SK-N-SH treated with all-trans-retinoic acid at 6 μM for 48 hours (cell line): Measurements from ENCODE around the gene TEKT3.

Experiments used
- ATAC-seq: fragments of 200-7000 bp; cut with Tn5 transposase; 3 replicates; pipeline ENCODE4 v1.9.1; 2020; ENCODE audit warnings: mild to moderate bottlenecking, moderate library complexity
- ARNTL ChIP-seq: fragments of 450-650 bp; formaldehyde crosslinking; IDR thresholded peaks from 2 replicates; pipeline ENCODE4 v1.5.0; 2020; ENCODE audit warnings: low read depth, mild to moderate bottlenecking, moderate library complexity, borderline replicate concordance
- BACH2 ChIP-seq: fragments of 250-450 bp; sonication (Bioruptor Pico); IDR thresholded peaks from 2 replicates; pipeline ENCODE4 v1.9.0; 2021; ENCODE audit warnings: mild to moderate bottlenecking, borderline replicate concordance
- CREB5 ChIP-seq: fragments of 250-450 bp; sonication (Bioruptor Pico); IDR thresholded peaks from 2 replicates; pipeline ENCODE4 v1.5.1; 2020; ENCODE audit warnings: low read depth, mild to moderate bottlenecking, moderate library complexity
- CSDC2 ChIP-seq: fragments of 250-450 bp; sonication (Bioruptor Pico); IDR thresholded peaks from 2 replicates; pipeline ENCODE4 v1.5.0; 2020; ENCODE audit warnings: mild to moderate bottlenecking, moderate library complexity
- CSRNP3 ChIP-seq: fragments of 250-450 bp; sonication (Bioruptor Pico); IDR thresholded peaks from 2 replicates; pipeline ENCODE4 v1.5.1; 2021; ENCODE audit warnings: mild to moderate bottlenecking, moderate library complexity
- ESRRG ChIP-seq: fragments of 250-450 bp; sonication (Bioruptor Pico); IDR thresholded peaks from 2 replicates; pipeline ENCODE4 v1.6.1; 2021; ENCODE audit warnings: mild to moderate bottlenecking
- GLIS3 ChIP-seq: fragments of 250-450 bp; sonication (Bioruptor Pico); IDR thresholded peaks from 2 replicates; pipeline ENCODE4 v1.5.0; 2020; ENCODE audit warnings: mild to moderate bottlenecking, moderate library complexity
- ISL1 ChIP-seq: fragments of 250-450 bp; sonication (Bioruptor Pico); IDR thresholded peaks from 2 replicates; pipeline ENCODE4 v2.1.2; 2022; ENCODE audit warnings: mild to moderate bottlenecking, moderate library complexity
- OSR1 ChIP-seq: fragments of 250-450 bp; sonication (Bioruptor Pico); IDR thresholded peaks from 2 replicates; pipeline ENCODE4 v1.8.0; 2022; ENCODE audit warnings: moderate library complexity, mild to moderate bottlenecking, inconsistent platforms
- PPARA ChIP-seq: fragments of 250-450 bp; sonication (Bioruptor Pico); IDR thresholded peaks from 2 replicates; pipeline ENCODE4 v1.5.0; 2020; ENCODE audit warnings: mild to moderate bottlenecking, borderline replicate concordance
- RARB ChIP-seq: fragments of 250-450 bp; sonication (Bioruptor Pico); IDR thresholded peaks from 2 replicates; pipeline ENCODE4 v1.8.0; 2021; ENCODE audit warnings: mild to moderate bottlenecking, moderate library complexity
- SNAI2 ChIP-seq: fragments of 250-450 bp; sonication (Bioruptor Pico); IDR thresholded peaks from 2 replicates; pipeline ENCODE4 v1.5.0; 2020; ENCODE audit warnings: mild to moderate bottlenecking, moderate library complexity
- TCF4 ChIP-seq: fragments of 250-450 bp; sonication (Bioruptor Pico); IDR thresholded peaks from 2 replicates; pipeline ENCODE4 v1.8.0; 2021; ENCODE audit warnings: mild to moderate bottlenecking, moderate library complexity, borderline replicate concordance
- TOX ChIP-seq: fragments of 250-450 bp; sonication (Bioruptor Pico); IDR thresholded peaks from 2 replicates; pipeline ENCODE4 v1.8.0; 2021; ENCODE audit warnings: mild to moderate bottlenecking, moderate library complexity, borderline replicate concordance
- ZFP3 ChIP-seq: fragments of 250-450 bp; sonication (Bioruptor Pico); IDR thresholded peaks from 2 replicates; pipeline ENCODE4 v1.5.0; 2020; ENCODE audit warnings: mild to moderate bottlenecking, moderate library complexity
- ZFP30 ChIP-seq: fragments of 450-650 bp; formaldehyde crosslinking; IDR thresholded peaks from 2 replicates; pipeline ENCODE4 v1.5.0; 2022; ENCODE audit warnings: mild to moderate bottlenecking, moderate library complexity
- ZNF565 ChIP-seq: fragments of 450-650 bp; formaldehyde crosslinking; conservative IDR thresholded peaks from 2 replicates; pipeline ENCODE4 v1.5.0; 2020; ENCODE audit warnings: low read depth, mild to moderate bottlenecking, moderate library complexity
- ZNF70 ChIP-seq: fragments of 450-650 bp; formaldehyde crosslinking; IDR thresholded peaks from 2 replicates; pipeline ENCODE4 v1.5.0; 2020; ENCODE audit warnings: mild to moderate bottlenecking, moderate library complexity
- ZNF8 ChIP-seq: fragments of 450-650 bp; formaldehyde crosslinking; IDR thresholded peaks from 2 replicates; pipeline ENCODE4 v1.5.0; 2020; ENCODE audit warnings: mild to moderate bottlenecking, moderate library complexity
- TF ChIP-seq, protein P1 (sequence below): fragments of 250-450 bp; sonication (Bioruptor Pico); IDR thresholded peaks from 2 replicates; pipeline ENCODE4 v1.5.0; 2020; ENCODE audit warnings: mild to moderate bottlenecking, moderate library complexity
- TF ChIP-seq, protein P2 (sequence below): fragments of 250-450 bp; sonication (Bioruptor Pico); IDR thresholded peaks from 2 replicates; pipeline ENCODE4 v1.8.0; 2021; ENCODE audit warnings: low read depth, mild to moderate bottlenecking, moderate library complexity, borderline replicate concordance

TEKT3 gene

GRCh38 chr17:15263206-15263579, 78.2 kb downstream of the TEKT3 start:
- ATAC-seq: peak; percentile 50
- TF ChIP-seq TOX (CRISPR knock-in tag) (no peak), ZFP30 (CRISPR knock-in tag) (no peak), TCF4 (CRISPR knock-in tag) (no peak), CSDC2 (CRISPR knock-in tag) (no peak)

DNA sequence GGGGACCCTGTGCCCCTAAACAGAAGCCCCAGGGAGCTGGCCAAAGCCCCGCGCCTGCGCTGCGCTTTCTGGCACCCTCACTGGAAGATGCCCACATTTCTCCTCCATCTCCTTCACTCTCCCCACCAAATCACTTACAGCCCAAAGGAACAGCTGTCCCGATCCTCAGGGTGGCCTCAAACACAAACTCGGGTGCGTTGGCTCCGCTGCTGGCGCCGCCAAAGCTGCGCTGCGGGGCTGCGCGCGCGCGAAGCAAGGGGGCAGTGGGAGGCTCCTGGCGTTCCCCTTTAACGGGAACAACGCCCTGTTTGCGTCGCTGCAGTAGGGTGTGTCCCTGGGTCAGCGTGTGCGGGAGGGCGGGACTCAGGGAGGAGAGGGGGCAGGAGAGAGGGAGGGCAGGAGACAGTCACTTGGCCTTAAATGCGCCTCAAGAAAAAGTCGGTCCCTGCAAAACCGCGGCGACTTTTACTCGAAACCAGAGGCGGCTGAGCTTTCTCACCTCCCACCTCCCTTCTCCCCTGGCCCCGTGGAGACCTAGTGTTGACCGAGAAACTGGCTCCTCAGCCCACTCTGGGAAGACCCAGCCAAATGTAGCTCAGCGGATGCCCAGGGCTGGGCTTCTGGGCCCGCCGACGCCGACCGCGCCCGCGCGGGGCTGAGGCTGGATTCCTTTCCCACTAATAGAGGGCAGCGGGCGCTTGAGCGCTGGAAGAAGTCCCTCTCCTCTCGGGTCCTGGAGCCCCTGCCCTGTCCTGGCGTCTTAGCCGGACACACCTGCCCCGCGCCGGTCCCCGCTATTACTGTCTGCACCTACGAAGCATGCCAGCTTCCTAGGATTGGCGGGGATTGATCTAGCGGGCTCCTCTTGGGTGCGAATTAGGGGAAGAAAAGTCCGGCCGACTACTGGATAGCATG, 78.8 kb downstream of the TEKT3 start:
- no peak for TF ChIP-seq TCF4 (CRISPR knock-in tag)
- no peak for TF ChIP-seq ARNTL (CRISPR knock-in tag)
- no peak for TF ChIP-seq ISL1 (CRISPR knock-in tag)
- TF ChIP-seq, protein P1, sequence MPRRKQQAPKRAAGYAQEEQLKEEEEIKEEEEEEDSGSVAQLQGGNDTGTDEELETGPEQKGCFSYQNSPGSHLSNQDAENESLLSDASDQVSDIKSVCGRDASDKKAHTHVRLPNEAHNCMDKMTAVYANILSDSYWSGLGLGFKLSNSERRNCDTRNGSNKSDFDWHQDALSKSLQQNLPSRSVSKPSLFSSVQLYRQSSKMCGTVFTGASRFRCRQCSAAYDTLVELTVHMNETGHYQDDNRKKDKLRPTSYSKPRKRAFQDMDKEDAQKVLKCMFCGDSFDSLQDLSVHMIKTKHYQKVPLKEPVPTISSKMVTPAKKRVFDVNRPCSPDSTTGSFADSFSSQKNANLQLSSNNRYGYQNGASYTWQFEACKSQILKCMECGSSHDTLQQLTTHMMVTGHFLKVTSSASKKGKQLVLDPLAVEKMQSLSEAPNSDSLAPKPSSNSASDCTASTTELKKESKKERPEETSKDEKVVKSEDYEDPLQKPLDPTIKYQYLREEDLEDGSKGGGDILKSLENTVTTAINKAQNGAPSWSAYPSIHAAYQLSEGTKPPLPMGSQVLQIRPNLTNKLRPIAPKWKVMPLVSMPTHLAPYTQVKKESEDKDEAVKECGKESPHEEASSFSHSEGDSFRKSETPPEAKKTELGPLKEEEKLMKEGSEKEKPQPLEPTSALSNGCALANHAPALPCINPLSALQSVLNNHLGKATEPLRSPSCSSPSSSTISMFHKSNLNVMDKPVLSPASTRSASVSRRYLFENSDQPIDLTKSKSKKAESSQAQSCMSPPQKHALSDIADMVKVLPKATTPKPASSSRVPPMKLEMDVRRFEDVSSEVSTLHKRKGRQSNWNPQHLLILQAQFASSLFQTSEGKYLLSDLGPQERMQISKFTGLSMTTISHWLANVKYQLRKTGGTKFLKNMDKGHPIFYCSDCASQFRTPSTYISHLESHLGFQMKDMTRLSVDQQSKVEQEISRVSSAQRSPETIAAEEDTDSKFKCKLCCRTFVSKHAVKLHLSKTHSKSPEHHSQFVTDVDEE: no peak
- TF ChIP-seq RARB (CRISPR knock-in tag): no peak
- no peak for TF ChIP-seq PPARA (CRISPR knock-in tag)
- no peak for TF ChIP-seq CREB5
- TF ChIP-seq CSRNP3 (CRISPR knock-in tag): no peak
- TF ChIP-seq, all 23 proteins: peak for 0
- peak; percentile 81 for ATAC-seq

DNA sequence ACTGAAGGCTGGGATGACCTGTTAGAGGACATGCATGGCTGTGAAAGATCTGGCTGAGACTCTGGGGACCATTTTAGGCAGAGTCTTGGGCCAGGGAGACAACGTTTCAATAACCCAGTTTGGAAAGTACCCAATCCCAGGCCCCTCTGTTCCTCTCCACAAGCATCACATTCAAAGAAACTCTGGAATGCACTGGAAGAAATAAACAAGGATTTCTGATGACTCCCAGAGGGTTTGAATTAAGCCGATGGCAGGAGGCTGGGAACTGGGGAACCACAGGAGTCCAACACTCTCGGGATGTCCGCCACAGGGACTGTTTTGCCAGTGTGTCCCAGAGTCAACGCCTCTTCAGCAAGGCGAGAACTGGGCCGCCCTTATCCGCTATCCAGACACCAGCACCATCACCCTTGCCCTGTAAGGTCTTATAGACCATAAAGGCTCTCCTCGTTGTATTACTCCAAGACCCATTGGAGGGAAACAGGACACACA, 79.6 kb downstream of the TEKT3 start:
- ATAC-seq: peak; percentile 23
- TF ChIP-seq OSR1 (CRISPR knock-in tag) (no peak), ZNF70 (CRISPR knock-in tag) (no peak), ESRRG (no peak), TOX (CRISPR knock-in tag) (no peak), ZNF8 (no peak), GLIS3 (CRISPR knock-in tag) (no peak), RARB (CRISPR knock-in tag) (no peak), ZFP3 (no peak), TCF4 (CRISPR knock-in tag) (no peak), ZNF565 (CRISPR knock-in tag) (no peak), ARNTL (CRISPR knock-in tag) (no peak), PPARA (CRISPR knock-in tag) (no peak), SNAI2 (CRISPR knock-in tag) (no peak), BACH2 (CRISPR knock-in tag) (no peak), ISL1 (CRISPR knock-in tag) (no peak), CSRNP3 (CRISPR knock-in tag) (no peak), CREB5 (no peak)
- TF ChIP-seq, protein P1: no peak
- TF ChIP-seq, protein P2, sequence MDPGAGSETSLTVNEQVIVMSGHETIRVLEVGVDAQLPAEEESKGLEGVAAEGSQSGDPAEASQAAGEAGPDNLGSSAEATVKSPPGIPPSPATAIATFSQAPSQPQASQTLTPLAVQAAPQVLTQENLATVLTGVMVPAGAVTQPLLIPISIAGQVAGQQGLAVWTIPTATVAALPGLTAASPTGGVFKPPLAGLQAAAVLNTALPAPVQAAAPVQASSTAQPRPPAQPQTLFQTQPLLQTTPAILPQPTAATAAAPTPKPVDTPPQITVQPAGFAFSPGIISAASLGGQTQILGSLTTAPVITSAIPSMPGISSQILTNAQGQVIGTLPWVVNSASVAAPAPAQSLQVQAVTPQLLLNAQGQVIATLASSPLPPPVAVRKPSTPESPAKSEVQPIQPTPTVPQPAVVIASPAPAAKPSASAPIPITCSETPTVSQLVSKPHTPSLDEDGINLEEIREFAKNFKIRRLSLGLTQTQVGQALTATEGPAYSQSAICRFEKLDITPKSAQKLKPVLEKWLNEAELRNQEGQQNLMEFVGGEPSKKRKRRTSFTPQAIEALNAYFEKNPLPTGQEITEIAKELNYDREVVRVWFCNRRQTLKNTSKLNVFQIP (CRISPR knock-in tag): no peak
